ENCODE results near the gene ENAH. TPM values are rescaled to one million over a fixed set of nuclear protein-coding genes. Genes with fewer than 3 reads are reported as not detected.
"Not testable (repeated sequence)": the region's sequence is repeated elsewhere in the genome, so short reads cannot be mapped to it uniquely, and the experiment has no call there.

Gene ENAH
- total RNA-seq: 208 to 457 TPM (median 434 TPM) in 3 replicates
- long read RNA-seq, transcript ENAH-203 (14 exons, 2,758 nt): major isoform, 32 of 191 reads
- long read RNA-seq, partial matches to known transcripts: 21 of 191 reads
- long read RNA-seq, other reads (novel, unspliced or antisense): 138 of 191 reads

DNA sequence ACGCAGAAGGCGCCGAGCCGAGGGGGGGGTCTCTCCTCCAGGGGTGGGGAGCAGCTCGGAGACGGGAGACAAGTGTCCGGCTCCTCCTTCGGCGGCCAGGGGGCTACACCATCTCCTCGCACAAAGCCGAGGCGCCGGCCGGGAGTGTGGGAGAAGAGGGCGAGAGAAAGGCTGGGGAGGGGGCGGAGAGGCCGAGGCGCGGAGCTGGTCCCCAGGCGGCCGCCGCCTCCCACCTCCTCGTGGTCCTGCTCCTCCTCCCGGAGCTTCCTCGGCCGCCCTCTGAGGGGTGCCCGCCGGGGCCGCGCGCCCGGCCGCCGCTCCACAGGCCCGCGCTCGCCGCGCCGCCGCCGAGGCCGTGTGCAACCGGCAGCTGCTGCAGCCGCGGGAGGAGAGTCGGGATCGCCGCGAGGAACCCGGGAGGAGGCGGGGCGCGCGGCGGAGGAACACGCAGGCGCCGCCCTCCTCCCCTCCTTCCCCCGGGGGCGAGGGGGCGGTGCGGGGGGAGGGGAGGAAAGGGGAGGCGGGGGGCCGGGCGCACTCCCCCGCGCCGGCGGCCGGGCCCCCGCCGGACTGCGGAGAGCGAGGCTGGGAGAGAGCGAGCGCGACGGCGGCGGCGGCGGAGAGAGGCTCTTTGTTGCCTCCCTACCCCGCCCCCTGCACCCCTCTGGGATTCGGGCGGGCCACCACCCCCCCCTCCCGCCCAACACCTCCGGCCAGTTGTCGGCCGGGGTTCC, at the start of gene ENAH:
Gene ENAH (minus strand): TSS at position 395 of the 734 bp plus-strand sequence. CDS start 433 bp downstream, outside the sequence.
- Mint-ChIP-seq H3K4me1 (ENCODE audit: low read depth) (peaks cover 62% of the 10 kb centered on the region), H3K9me3 (ENCODE audit: low read depth) (no peaks in the 10 kb centered on the region), H3K27ac (ENCODE audit: unreplicated experiment) (peak within 1 kb of the TSS; percentile 100), H3K4me3 (ENCODE audit: unreplicated experiment) (peak within 1 kb of the TSS; percentile 99), H3K36me3 (ENCODE audit: low read depth) (no peaks in the 10 kb centered on the region), H3K27me3 (ENCODE audit: low read depth) (no peaks in the 10 kb centered on the region)
- DNase-seq (ENCODE audit: low spot score): peak; percentile 95
- TF ChIP-seq, protein P1, sequence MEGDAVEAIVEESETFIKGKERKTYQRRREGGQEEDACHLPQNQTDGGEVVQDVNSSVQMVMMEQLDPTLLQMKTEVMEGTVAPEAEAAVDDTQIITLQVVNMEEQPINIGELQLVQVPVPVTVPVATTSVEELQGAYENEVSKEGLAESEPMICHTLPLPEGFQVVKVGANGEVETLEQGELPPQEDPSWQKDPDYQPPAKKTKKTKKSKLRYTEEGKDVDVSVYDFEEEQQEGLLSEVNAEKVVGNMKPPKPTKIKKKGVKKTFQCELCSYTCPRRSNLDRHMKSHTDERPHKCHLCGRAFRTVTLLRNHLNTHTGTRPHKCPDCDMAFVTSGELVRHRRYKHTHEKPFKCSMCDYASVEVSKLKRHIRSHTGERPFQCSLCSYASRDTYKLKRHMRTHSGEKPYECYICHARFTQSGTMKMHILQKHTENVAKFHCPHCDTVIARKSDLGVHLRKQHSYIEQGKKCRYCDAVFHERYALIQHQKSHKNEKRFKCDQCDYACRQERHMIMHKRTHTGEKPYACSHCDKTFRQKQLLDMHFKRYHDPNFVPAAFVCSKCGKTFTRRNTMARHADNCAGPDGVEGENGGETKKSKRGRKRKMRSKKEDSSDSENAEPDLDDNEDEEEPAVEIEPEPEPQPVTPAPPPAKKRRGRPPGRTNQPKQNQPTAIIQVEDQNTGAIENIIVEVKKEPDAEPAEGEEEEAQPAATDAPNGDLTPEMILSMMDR (IDR thresholded peaks at IDR 0.05): no peak

DNA sequence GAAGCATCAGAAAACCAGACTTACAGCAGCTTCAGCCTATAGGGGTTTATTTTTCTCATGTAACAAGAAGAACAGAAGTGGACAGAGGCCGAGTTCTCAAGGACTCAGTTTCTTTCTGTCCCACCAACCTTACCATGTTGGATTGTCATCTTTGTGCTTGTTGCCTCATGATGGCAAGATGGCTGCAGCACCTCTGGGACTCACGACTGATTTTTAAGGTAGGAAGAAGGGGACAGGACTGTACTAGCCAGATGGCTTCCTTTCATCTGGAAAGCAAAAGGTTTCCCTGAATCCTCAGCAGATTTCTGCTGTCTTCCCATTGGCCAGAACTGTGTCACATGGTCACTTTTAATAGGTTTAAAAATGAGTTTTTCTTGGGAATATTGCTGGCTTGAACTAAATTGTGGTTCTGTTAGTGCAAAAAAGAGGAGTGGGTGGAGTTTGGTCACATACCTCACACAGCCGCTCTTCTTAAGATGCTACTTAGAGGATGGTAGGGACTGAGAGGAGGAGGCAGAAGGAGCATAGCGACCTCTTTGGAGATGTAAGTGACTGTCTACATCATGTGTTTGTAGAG, 48.1 kb upstream of the ENAH start:
- Mint-ChIP-seq H3K36me3 (ENCODE audit: low read depth) (no peaks in the 10 kb centered on the region), H3K27ac (ENCODE audit: unreplicated experiment) (peak overlapping the region; percentile 97), H3K9me3 (ENCODE audit: low read depth) (no peaks in the 10 kb centered on the region), H3K4me1 (ENCODE audit: low read depth) (peaks cover 55% of the 10 kb centered on the region), H3K27me3 (ENCODE audit: low read depth) (no peaks in the 10 kb centered on the region), H3K4me3 (ENCODE audit: unreplicated experiment) (peak overlapping the region; percentile 70)
- DNase-seq (ENCODE audit: low spot score): no peak
- TF ChIP-seq, protein P1 (IDR thresholded peaks at IDR 0.05): peak; percentile 34

DNA sequence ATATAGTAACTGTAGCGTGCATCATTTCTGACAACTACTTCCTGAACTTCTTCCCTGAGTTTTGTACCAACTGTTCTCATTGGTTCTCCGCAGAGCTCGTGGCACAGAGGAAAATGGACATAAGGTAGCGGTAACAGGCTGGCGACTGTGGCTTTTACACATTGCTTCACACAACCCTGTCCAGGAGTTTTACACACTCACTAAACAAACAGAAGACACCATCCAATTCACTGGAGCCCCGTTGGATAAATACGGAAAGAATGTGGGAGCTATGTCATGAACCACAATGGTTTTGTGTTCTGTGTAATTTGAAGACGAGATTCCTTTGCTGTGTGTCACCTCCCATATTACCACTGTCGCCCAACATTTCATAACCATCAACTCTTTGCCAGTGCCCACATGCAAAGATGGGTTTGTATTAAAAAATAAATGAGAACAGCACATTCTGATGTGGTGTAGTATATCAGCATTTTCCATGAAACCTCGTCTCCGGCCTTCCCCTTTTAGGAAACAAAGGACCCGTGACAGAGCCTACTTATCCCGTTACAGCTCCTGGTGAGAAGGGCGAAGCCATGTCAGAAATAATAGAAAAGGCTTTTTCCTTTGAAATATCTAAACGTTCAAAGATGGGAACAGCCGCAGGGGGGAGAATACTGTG, 47.4 kb upstream of the ENAH start:
- Mint-ChIP-seq H3K4me3 (ENCODE audit: unreplicated experiment) (peak overlapping the region; percentile 70), H3K27ac (ENCODE audit: unreplicated experiment) (peak overlapping the region; percentile 97), H3K36me3 (ENCODE audit: low read depth) (no peaks in the 10 kb centered on the region), H3K4me1 (ENCODE audit: low read depth) (peaks cover 59% of the 10 kb centered on the region), H3K27me3 (ENCODE audit: low read depth) (no peaks in the 10 kb centered on the region), H3K9me3 (ENCODE audit: low read depth) (no peaks in the 10 kb centered on the region)
- no peak for DNase-seq (ENCODE audit: low spot score)
- TF ChIP-seq, protein P1 (IDR thresholded peaks at IDR 0.05): no peak

DNA sequence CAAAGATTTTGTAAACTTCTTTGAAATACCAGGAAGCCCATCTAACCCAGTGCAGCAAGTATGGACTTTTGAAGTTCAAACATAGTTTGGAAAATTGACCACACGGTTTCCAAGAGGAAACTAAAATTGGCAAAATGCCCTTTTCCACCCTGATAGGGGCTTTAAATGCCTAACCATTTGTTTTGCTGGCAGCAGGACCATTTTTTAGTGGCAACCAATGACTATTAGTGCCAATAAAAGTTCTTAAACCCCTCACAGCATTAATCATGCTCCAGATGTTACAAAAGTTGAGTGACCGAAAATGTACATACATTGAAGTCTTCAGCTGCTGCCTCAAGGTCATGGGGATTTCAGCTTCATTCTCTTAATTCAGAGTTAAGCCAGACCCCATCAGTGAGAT, 46.4 kb upstream of the ENAH start:
- peaks cover 67% of the 10 kb centered on the region for H3K4me1 Mint-ChIP-seq (ENCODE audit: low read depth)
- no peak for DNase-seq (ENCODE audit: low spot score)
- no peaks in the 10 kb centered on the region for H3K27me3 Mint-ChIP-seq (ENCODE audit: low read depth)
- no peaks in the 10 kb centered on the region for H3K9me3 Mint-ChIP-seq (ENCODE audit: low read depth)
- peak overlapping the region; percentile 97 for H3K27ac Mint-ChIP-seq (ENCODE audit: unreplicated experiment)
- H3K36me3 Mint-ChIP-seq (ENCODE audit: low read depth): no peaks in the 10 kb centered on the region
- TF ChIP-seq, protein P1 (IDR thresholded peaks at IDR 0.05): no peak
- H3K4me3 Mint-ChIP-seq (ENCODE audit: unreplicated experiment): no peak overlapping the region

DNA sequence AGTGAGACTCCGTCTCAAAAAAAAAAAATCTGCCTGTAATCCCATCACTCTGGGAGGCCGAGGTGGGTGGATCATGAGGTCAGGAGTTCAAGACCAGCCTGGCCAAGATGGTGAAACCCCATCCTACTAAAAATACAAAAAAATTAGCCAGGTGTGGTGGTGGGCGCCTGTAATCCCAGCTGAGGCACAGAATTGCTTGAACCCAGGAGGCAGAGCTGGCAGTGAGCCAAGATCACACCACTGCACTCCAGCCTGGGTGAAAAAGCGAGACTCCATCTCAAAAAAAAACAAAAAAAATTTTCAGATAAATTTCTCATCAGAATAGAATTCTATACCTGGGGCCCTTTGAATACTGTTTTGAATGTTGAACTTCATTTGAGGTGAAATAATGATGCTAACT, 45.3 kb upstream of the ENAH start:
- H3K4me1 Mint-ChIP-seq (ENCODE audit: low read depth): peaks cover 72% of the 10 kb centered on the region
- H3K9me3 Mint-ChIP-seq (ENCODE audit: low read depth); H3K4me3 Mint-ChIP-seq (ENCODE audit: unreplicated experiment); H3K27ac Mint-ChIP-seq (ENCODE audit: unreplicated experiment); H3K27me3 Mint-ChIP-seq (ENCODE audit: low read depth); H3K36me3 Mint-ChIP-seq (ENCODE audit: low read depth); DNase-seq (ENCODE audit: low spot score): not testable (repeated sequence)

All from chondrocyte (in vitro differentiated cells).